H1 (cell line): Measurements from ENCODE around the gene CCDC63. TPM values are rescaled to one million over a fixed set of nuclear protein-coding genes. Genes with fewer than 3 reads are reported as not detected.

Experiments
- BRCA1 ChIP-seq: IDR thresholded peaks from 2 replicates; pipeline ENCODE4 v1.6.1; 2012; ENCODE audit warnings: low read depth, low read length, improper control_type of control experiment
- CBX8 ChIP-seq: fragments of 300-800, 300-1000 bp; sonication (generic); IDR thresholded peaks from 2 replicates; pipeline ENCODE4 v1.7.1; 2016; ENCODE audit warnings: low read depth, low read length, borderline replicate concordance
- CHD7 ChIP-seq: fragments of 300-600 bp; sonication (generic); IDR thresholded peaks from 2 replicates; pipeline ENCODE4 v1.7.1; 2012; ENCODE audit warnings: low read length, moderate library complexity, mild to moderate bottlenecking, inconsistent platforms; ENCODE audit not compliant: insufficient replicate concordance
- CREB1 ChIP-seq: IDR thresholded peaks from 2 replicates; pipeline ENCODE4 v1.6.1; 2012; ENCODE audit warnings: inconsistent platforms
- EZH2 ChIP-seq: fragments of 200-600 bp; sonication (generic); IDR thresholded peaks from 2 replicates; pipeline ENCODE4 v1.7.1; 2012; ENCODE audit warnings: low read depth, mild to moderate bottlenecking, moderate library complexity, low read length, inconsistent platforms; ENCODE audit not compliant: severe bottlenecking
- GTF2F1 ChIP-seq: IDR thresholded peaks from 2 replicates; pipeline ENCODE4 v1.6.1; 2012; ENCODE audit warnings: low read depth, low read length, improper control_type of control experiment, borderline replicate concordance
- RBBP5 ChIP-seq: IDR thresholded peaks from 2 replicates; pipeline ENCODE4 v1.7.1; 2012; ENCODE audit warnings: low read depth, mild to moderate bottlenecking, inconsistent platforms, low read length, moderate library complexity, borderline replicate concordance
- SIN3A ChIP-seq, 2 experiments: IDR thresholded peaks in 1 of 2; conservative IDR thresholded peaks in 1 of 2; 2 replicates each; pipeline ENCODE4 v1.6.1; 2011 to 2012; ENCODE audit warnings: low read length in 2 of 2, improper control_type of control experiment in 1 of 2, low read depth in 1 of 2, mild to moderate bottlenecking in 1 of 2
- SP1 ChIP-seq: IDR thresholded peaks from 2 replicates; pipeline ENCODE4 v1.6.1; 2011; ENCODE audit warnings: low read depth, low read length
- SP4 ChIP-seq: IDR thresholded peaks from 2 replicates; pipeline ENCODE4 v1.6.1; 2012; ENCODE audit warnings: low read length, inconsistent platforms
- USF2 ChIP-seq: IDR thresholded peaks from 2 replicates; pipeline ENCODE4 v1.6.1; 2011; ENCODE audit warnings: low read length, improper control_type of control experiment
- polyA plus RNA-seq, 7 experiments: library from polyadenylated mRNA; depleted of rRNA in 3 of 7; stranded (reverse) in 5 of 7; unstranded in 2 of 7; fragments of >200 nt in 5 of 7; fragments of 200-250 nt in 2 of 7; gene quantifications; 1 replicate in 5 of 7; 2 replicates in 1 of 7; 4 replicates in 1 of 7; pipeline versions ENCODE4 v1.2.1 to v1.2.3, GENCODE V29; 2011 to 2013; ENCODE audit warnings: missing spikeins in 2 of 7, mixed read lengths in 2 of 7
- total RNA-seq: library from RNA; stranded (reverse); fragmentation: NEBNext Ultra II Directional; extraction: Animal tissue kit (Norgen Biotek cat#: 25700); gene quantifications from 2 replicates; pipeline ENCODE4 v1.2.1, GENCODE V29; 2021

Gene CCDC63
- total and polyA plus RNA-seq, 2 of the 8 experiments (the other 6 are each of a cell fraction or from before 2014, with no cell fraction given): 0.42 to 0.93 TPM

DNA sequence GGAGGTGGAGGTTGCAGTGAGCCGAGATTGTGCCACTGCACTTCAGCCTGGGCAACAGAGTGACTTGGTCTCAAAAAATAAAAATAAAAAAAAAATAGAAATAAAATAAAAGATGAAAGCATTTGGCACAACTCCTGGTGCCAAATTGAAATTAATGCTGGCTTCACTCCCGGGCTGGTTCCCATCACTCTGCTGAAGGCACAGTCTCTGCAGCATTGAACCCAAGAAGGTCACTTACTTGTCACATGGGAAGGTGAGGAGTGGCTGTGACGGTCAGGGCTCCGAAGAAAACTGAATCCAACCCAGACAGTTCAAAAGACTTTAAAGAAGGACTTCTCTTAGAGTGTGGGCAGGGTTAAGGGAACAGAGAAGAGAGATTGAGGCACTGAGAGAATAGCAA lies 10.5 kb upstream of the CCDC63 start (continued):
- TF ChIP-seq CHD7 (no peak), BRCA1 (no peak), EZH2 (no peak), CREB1 (no peak), SIN3A (conservative IDR thresholded peaks at IDR 0.05 in 1 of 2, IDR thresholded peaks at IDR 0.05 in 1 of 2; ENCODE audit: low read depth in 1 of 2, low read length in 2 of 2) (no peak), USF2 (no peak), SP1 (no peak), CBX8 (no peak), RBBP5 (no peak), SP4 (no peak), GTF2F1 (no peak)
